Globus pallidus (tissue), 1 donor: ENCODE measurements around the gene MAVS.
"Not testable (repeated sequence)": the region's sequence is repeated elsewhere in the genome, so short reads cannot be mapped to it uniquely, and the experiment has no call there.

Source experiments
- DNase-seq: peaks from one replicate; pipeline ENCODE4 v3.0.0-alpha.2; 2015; ENCODE audit warnings: low spot score

Gene MAVS

DNA sequence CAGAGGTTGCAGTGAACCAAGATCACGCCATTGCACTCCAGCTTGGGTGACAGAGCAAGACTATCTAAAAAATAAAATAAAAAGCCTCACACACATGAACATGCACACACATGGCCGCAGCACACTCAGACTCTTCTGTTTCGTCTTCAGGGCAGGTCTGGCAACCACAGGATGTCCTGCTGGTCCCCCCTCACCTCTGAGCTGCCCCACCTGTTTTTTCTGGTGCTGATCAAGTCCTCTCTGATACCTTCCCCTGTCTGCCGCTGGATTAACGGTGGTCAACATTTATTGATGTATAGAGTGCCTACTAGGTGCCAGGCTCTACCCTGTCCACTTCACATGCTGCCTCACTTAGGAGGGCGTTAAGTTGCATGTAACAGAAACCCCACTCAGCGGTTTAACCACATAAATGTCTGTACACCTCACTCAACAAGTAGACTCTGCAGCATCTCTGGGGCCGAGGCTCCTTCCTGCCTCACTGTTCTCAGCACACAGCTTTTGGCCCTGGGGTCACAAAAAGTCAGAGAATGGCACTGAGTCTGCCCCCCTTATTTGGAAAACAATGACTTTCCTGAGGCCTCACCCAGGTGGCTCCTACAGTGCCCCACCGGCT, 30.8 kb upstream of the MAVS start:
- no peak for DNase-seq

DNA sequence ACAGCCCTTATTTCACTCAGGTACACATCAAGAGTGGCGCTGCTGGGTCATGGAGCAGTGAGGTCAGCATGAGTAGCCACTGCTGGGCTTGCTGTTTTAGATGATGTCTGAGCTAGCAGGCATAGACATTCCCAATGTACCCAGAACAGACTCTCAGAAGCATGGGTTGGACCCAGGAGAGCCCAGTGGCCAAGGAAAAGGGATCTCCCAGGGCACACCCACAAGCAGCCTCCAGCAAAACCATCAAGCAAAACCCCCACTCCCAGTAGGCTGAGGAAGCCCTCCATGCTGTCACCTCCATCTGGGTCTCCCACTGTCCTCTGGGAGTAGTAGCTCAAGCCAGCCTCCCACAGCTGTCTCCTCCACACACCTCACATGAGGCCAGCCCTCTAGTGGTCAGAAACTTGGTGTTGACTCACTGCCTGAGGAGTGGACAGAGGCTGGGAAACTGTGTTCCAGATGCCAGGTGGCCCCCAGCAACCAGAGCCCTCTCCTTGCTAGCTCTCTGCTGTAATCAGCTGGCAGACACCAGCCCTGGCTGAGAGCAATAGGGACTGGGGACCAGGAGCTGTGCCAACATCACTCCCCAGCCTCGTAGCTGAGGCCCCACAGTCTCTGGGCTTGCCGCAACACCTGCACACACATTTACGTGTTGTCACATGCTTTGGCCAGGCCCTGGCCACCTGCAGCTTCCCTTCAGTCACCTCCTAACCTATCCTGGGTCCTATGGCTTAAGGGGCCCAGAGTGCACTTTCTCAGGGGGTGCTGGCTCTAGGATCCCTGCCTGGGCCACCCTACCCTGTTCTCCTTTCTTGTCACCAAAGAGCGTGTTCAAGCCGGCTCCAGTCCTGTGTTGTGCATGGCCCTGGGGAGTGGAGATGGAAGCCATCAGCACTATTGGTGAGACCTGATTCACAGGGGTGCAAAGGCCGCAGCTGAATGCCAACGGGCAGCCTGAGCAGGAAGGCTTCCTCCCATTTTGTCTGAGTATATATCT, 28.2 kb upstream of the MAVS start:
- DNase-seq: peak; percentile 59

DNA sequence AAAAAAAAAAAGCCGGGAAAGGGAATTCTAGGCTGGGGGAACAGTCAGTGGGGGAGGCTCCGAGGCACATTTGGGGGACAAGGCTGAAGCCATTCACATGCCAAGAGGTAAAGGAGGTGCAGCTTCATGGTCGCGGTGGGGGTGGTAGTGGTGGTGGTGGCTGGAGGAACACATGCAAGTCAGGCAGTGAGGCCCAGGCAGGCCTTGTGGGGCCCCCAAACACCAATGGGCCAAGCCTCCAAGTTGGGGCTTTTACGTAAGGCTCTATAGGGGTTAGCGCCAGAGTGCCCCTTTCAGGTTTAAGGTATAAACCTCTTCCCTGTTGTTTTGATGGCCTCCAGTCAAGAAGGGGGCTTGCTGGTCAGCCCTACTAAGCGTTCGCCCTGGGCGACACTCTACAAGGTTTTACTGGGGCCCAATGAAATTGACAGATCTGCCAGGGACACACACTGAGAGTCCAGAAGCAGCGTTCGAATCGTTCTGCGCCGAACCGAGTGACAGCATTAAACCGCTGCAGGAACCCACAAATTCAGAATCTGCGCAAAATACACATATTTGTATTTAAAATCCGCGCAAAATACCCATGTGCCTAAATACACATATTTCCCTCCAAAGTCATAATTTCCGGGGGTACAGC, 27.1 kb upstream of the MAVS start:
- DNase-seq: no peak

DNA sequence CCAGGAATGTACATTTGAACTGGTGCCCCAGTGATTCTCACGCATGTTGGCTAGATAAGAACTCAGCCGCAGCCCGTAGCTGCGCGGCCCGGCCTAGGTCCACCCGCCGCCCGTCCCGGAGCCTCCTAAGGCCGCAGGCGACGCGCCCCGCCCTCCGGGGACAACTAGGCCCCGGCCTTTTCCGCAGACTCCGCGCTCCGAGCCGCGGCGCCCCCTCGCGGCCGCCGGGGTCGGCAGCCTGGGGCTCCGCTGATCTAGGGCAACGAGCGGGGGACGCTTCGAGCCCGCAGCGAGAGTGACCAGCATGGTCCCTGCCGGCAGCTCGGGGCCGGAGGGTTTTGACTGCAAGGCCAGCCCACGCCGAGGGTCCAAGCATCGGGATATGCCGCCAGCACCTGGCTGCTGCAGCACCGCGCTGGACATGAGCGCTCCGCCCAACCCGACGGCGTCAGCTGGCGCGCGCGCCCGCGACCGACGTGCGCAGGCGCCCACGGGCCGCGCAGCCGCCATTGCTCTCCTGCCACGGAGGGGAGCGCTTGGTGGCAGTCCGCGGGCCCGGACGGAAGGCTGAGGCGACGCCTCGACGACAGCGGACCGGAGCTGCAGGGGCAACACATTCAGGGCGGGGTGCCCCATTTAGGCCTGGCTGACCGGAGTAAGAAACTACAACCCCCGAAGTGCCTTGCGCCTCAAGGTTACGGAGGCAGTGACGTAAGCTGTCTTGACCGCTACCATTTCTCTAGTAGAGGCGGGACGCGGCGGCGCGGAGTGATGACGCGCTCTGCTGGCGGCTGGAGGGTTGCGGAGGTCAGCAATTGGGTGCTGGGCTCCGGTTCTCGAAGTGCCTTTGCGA, 26.4 kb upstream of the MAVS start, which contains the start of gene AP5S1:
Gene AP5S1 (plus strand): TSS at position 500 of the 853 bp plus-strand sequence. CDS start 1,571 bp downstream, outside the sequence.
- peak; percentile 95 for DNase-seq

DNA sequence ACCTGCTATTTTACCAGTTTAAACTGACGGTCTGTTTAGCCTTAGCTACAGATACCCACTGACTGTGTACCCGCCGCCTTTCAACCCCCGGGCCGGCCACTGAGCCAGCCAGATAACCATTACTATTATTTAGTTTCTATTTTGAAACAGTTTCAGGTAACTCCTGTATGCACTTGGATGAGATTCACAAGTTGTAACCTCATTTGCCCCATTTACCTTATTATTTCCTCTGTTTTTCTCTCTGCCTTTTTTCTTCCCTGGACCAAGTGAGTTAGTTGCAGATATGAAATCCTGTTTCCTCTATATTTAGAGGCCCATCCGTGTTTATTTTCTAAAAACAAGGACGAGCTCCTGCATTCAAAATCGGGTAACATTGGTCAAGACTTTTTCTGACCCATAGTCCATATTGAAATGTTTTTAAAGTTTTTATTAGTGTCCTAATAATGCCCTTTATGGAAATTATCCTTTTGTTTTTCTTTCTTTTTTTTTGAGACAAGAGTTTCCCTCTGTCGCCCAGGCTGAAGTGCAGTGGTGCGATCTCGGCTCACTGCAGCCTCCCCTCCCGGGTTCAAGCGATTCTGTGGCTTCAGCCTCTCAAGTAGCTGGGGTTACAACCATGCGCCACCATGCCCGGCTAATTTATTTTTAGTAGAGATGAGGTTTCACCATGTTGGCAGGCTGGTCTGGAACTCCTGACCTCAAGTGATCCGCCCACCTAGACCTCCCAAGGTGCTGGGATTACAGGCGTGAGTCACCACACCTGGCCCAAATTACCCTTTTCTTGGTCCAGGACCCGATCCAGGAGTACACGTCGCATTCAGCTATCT, 25.5 kb upstream of the MAVS start:
- DNase-seq: no peak

DNA sequence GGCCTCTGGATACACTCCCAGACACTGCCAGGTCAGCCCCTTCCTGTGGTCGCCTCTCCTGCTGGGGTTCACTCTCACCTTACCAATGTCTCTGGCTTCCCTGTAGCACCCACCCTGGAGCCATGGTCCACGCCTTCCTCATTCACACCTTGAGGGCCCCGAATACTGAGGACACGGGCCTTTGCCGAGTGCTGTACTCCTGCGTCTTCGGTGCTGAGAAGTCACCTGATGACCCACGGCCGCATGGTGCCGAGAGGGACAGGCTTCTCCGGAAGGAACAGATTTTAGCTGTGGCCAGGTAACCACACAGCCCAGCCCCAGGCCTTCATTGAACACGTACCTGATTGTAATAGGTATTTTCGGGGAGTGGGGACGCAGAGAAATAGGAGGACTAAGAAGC, 24.6 kb upstream of the MAVS start:
- no peak for DNase-seq

DNA sequence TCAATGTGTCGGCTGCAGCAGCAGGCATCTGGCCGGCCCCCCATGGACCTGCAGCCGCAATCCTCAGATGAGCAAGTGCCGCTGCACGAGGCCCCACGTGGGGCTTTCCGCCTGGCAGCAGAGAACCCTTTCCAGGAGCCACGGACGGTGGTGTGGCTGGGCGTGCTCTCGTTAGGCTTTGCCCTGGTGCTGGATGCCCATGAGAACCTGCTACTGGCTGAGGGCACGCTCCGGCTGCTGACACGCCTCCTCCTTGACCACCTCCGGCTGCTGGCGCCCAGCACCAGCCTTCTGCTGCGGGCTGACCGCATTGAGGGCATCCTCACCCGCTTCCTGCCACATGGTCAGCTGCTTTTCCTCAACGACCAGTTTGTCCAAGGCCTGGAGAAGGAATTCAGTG, 22.8 kb upstream of the MAVS start:
- no peak for DNase-seq

DNA sequence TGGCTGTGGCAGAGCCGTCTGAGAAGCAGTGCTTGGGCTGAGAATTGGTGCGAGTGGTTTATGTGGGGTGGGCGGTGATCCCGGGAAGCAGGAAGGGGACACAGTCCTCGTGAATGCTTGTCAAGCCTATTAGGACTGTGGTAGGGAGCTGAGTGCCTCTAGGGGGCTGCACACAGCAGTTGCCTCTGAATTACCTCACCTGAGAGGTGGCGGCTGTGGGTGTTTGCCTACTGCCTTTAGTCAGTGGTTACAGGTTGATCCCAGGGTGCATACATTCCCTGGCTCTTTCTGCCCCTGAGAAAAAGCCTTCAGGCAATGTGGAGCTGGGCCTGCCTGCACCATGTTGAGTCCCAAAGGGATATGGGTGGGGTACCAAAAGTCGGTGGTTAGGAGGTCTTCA, 21.1 kb upstream of the MAVS start:
- DNase-seq: no peak

DNA sequence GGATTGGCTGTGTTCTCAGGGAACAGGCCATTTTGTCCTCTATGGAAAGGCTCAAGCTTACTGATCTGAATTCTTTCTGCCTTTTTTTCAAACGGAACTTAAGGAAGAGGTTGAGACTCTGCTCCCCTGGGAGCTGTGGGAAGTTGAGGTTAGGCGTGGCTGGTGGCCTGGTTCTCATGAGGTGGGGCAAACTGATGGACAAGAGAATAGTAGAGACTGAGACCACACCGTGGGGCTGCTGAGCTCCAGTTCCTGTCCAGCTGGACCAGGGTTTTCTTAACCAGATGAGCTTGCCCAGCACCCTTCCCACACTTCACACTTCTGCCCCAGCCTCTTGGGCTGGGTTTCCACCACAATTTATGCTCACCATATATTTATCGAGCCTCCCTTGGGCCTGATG, 20.2 kb upstream of the MAVS start:
- DNase-seq: no peak

DNA sequence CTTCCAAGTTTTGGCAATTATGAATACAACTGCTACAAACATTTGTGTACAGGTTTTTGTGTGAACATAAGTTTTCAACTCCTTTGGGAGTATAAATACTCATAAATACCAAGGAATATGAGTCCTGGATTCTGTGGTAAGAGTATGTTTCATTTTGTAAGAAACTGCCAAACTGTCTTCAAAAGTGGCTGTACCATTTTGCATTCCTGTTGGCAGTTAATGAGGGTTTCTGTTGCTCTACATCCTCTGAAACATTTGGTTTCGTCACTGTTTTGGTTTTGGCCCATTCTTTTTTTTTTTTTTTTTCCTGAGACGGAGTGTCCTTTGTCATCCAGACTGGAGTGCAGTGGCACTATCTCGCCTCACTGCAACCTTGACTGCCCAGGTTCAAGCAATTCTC, 17.8 kb upstream of the MAVS start:
- DNase-seq: no peak

DNA sequence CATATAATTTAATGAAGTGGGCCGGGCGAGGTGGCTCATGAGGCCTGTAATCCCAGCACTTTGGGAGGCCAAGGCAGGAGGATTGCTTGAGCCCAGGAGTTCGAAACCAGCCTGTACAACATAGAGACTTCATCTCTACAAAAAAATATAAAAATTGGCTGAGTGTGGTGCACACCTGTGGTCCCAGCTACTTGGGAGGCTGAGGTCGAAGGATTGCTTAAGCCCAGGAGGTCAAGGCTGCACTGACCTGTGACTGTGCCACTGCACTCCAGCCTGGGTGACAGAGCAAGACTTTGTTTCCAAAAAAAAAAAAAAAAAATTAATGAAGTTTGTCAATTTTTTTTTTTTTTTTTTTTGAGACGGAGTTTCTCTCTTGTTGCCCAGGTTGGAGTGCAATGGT, 16.7 kb upstream of the MAVS start:
- DNase-seq: not testable (repeated sequence)

DNA sequence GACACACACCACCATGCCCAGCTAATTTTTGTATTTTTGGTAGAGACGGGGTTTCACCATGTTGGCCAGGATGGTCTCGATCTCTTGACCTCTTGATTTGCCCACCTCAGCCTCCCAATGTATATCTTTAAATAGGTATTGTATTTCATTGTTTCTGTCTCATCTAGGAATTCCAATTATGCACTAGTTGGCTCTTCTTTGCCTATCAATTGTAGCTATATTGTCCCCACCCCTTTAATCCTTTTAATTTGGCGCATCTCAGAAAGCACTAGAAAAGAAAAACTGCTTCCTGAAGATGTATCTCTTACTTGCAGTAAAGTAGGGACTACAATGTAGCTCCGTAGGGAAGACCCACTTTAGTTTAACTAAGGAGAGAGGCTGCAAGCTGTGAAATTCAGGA, 10.5 kb upstream of the MAVS start:
- DNase-seq: no peak

DNA sequence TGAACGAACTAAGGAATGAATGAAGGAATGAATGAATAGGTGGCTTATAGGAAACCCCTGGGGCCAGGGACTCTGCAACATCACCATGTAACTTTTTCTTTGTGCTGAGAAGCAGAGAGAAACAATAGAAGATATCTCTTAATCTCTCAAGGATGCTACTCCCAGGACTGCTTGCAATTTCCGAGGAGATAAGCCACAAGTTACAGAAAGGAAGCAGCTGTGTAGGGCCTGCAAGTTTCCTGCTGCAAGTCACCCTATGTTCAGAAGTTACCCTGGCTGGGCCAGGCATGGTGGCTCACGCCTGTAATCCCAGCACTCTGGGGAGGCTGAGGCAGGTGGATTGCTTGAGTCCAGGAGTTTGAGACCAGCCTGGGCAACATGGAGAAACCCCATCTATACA, 7.3 kb upstream of the MAVS start:
- no peak for DNase-seq

DNA sequence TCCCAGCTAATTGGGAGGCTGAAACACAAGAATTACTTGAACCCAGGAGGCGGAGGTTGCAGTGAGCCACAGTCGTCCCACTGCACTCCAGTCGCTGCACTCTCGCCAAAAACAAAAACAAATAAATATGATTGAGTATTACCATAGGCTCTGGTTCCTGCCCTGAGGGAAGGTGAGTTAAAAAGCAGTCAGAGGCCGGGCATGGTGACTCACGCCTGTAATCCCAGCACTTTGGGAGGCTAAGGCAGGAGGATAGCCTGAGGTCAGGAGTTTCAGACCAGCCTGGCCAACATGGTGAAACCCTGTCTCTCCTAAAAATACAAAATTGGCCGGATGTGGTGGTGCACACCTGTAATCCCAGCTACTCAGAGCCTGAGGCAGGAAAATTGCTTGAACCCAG, 6.4 kb upstream of the MAVS start:
- not testable (repeated sequence) for DNase-seq

DNA sequence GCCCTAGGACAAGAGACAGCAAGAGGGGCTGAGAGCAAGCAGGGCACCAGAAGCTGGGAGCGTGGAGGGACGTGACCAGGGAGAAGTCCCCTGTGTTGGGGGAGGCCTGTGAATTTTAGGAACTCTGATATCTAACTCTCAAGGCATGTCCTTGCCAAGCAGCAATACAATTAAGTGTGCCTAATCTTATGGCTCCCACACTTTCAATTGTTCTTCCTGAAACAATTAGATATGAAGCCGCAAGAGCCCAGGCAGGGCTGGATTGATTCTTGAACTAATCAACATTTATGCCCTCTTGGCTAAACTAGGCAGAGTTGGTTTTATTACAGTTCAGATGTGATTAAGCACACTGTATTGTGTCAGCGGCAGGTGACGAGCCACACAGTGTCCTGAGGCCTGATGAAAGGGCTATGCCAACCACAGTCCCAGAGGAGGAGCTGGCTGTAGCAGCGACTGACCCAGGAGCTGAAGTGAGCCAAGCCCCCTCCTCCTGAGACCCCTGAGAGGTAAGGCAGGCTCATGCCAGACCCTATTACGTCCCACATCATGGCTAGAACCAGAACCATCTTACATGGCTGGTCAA, 4.2 kb upstream of the MAVS start:
- no peak for DNase-seq

DNA sequence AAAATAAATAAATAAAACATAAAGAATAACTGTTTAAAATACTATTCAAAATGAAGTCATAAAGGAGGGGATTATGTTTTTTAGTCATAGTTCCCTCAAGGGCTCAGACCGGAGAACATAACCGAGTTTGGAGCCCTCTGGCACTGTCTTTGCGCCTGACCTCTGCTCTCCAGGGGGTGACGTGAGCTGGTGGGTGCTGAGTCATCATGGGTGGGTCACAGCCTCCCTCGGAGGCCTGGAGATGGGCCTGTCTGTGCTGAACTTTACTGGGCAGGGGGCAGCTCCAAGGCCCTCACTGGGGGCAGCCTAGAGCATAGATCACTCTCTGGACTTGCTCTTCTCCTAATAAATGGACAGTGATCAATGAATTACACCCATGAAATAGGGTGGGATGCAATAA, 3.1 kb upstream of the MAVS start:
- DNase-seq: no peak

DNA sequence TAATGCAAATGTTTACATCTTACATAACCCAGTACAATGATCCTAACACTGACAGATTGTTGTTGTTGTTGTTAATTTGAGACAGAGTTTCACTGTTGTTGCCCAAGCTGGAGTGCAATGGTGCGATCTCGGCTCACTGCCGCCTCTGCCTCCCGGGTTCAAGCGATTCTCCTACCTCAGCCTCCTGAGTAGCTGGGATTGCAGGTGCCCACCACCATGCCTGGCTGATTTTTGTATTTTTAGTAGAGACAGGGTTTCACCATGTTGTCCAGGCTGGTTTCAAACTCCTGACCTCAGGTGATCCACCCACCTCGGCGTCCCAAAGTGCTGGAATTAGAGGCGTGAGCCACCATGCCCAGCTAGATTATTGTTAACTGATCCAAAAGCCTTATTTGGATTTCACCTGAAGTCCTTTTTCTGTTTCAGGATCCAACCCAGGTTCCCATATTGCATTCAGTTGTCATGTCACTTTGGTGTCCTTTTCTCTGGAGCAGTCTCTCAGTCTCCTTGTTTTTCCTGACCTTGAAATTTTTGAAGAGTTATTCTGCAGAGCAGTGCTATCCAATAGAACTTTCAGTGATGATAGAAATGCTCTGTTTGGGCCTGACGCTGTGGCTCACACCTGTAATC, 2.5 kb upstream of the MAVS start:
- not testable (repeated sequence) for DNase-seq

DNA sequence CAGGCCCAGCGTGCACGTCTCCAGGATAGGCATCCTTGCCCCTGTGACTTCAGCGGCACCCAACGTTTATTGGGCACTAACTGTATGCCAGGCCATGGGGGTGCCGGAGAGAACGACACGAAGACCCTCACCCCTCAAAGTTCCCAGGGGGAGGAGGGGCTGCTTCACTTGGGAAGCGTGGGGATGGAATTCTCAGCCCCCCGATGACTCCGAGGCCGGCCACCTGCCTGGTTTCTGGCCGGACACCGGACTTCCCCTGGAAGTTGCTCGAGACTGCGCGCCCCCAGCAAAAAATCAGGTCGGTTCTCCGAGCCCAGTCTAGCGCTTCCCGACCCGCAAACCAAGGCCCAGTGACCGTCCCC, 275 bp upstream of the MAVS start:
- DNase-seq: peak; percentile 11

DNA sequence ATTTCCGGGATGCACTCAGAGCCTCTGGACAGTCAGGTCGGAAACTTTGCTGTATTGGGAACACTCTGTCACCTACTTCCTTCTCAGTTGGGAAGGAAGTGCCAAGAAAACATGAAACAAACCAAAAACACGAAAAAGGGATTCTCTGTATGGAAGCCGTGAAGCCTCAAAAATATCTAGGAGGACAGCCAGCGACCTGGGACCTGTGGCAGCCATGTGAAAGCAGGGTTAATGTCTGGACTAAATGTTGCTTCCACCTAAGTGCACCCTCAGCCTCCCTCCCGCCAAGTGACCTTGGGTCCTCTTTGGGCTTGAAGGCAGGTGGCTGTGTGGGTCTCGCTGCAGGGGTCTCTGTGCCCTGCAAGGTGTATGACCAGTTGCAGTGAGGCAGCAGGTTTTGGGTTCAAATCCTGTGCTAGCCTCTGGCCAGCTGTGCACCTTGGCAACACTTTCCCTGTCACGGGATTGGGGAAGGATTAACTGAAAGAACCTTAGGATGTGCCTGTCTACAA, 851 bp downstream of the MAVS start:
- no peak for DNase-seq

DNA sequence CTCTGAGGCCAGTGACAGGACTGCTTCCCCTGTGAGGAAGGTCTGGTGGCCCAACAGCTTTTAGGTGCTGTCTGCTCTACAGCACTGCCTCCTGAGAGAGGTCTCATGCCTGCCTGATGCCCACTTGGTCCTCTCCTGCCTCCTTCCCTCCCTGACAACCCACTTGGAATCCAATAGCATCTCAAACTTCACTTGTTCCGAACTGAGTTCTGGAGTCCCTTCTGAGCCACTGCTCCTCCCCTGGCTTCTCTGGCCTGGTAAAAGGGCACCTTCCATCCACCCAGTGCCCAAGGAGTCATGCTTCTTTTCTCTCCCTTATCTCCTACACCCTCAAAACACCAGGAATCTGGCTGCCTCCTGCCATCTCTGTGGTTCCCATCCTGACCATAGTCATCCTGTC, 1.9 kb downstream of the MAVS start:
- DNase-seq: no peak
